Measurements from ENCODE around the gene HMCN2. TPM values are rescaled to one million over a fixed set of nuclear protein-coding genes. Genes with fewer than 3 reads are reported as not detected.

The HMCN2 gene
- total RNA-seq, 2 donors from 2014 or later, result 1.3 to 7.3 TPM

- DNase-seq (ENCODE audit: low spot score), result no peak
- Histone ChIP-seq H3K36me3 (peaks cover 22% of the 10 kb centered on the region), H3K27me3 (no peaks in the 10 kb centered on the region), H3K27ac (no peak overlapping the region), H3K9me3 (no peaks in the 10 kb centered on the region), H3K4me3 (no peak overlapping the region), H3K4me1 (no peaks in the 10 kb centered on the region)
- no peak for TF ChIP-seq CTCF (IDR thresholded peaks at IDR 0.05)
These were observed 205.4 kb downstream of the HMCN2 start for GRCh38 chr9:130470950-130471349.

- peaks cover 16% of the 10 kb centered on the region for H3K36me3 ChIP-seq
These were observed 206.0 kb downstream of the HMCN2 start for GRCh38 chr9:130471411-130472183.

GRCh38 chr9:130472184-130472705 is 206.7 kb downstream of the HMCN2 start:
- Histone ChIP-seq H3K9me3 (no peaks in the 10 kb centered on the region), H3K4me3 (no peak overlapping the region), H3K27me3 (no peaks in the 10 kb centered on the region), H3K27ac (no peak overlapping the region), H3K4me1 (no peaks in the 10 kb centered on the region), H3K36me3 (peaks cover 15% of the 10 kb centered on the region)
- no peak for TF ChIP-seq CTCF (IDR thresholded peaks at IDR 0.05)
- no peak for DNase-seq (ENCODE audit: low spot score)

More at GRCh38 chr9:130471411-130472183, 206.0 kb downstream of the HMCN2 start:
- Histone ChIP-seq H3K27me3 (no peaks in the 10 kb centered on the region), H3K27ac (no peak overlapping the region), H3K4me3 (no peak overlapping the region), H3K9me3 (no peaks in the 10 kb centered on the region), H3K4me1 (no peaks in the 10 kb centered on the region)
- DNase-seq (ENCODE audit: low spot score), result no peak
- no peak for TF ChIP-seq CTCF (IDR thresholded peaks at IDR 0.05)

GRCh38 chr9:130473009-130473408 is 207.4 kb downstream of the HMCN2 start:
- Histone ChIP-seq H3K36me3 (peaks cover 15% of the 10 kb centered on the region), H3K27ac (no peak overlapping the region), H3K9me3 (no peaks in the 10 kb centered on the region), H3K4me3 (no peak overlapping the region), H3K27me3 (no peaks in the 10 kb centered on the region), H3K4me1 (no peaks in the 10 kb centered on the region)
- no peak for DNase-seq (ENCODE audit: low spot score)
- TF ChIP-seq CTCF (IDR thresholded peaks at IDR 0.05), result no peak

GRCh38 chr9:130473566-130473965 is 208.0 kb downstream of the HMCN2 start:
- no peaks in the 10 kb centered on the region for H3K27me3 ChIP-seq
- no peak overlapping the region for H3K4me3 ChIP-seq
- no peak for TF ChIP-seq CTCF (IDR thresholded peaks at IDR 0.05)
- no peaks in the 10 kb centered on the region for H3K4me1 ChIP-seq
- H3K9me3 ChIP-seq, result no peaks in the 10 kb centered on the region
- H3K27ac ChIP-seq, result no peak overlapping the region
- peaks cover 15% of the 10 kb centered on the region for H3K36me3 ChIP-seq
- DNase-seq (ENCODE audit: low spot score), result no peak

Measured in right atrium auricular region (tissue), 2 donors.